GM12878 (cell line): ENCODE results near the gene FAM50A.

Experiments
- CTCF ChIP-seq, 3 experiments: IDR thresholded peaks in 2 of 3; conservative IDR thresholded peaks in 1 of 3; 2 replicates each; pipeline ENCODE4 v1.5.1; 2011; ENCODE audit warnings: low read depth in 3 of 3, low read length in 3 of 3, mild to moderate bottlenecking in 3 of 3, control low read depth in 2 of 3, moderate library complexity in 2 of 3, inconsistent platforms in 1 of 3, mixed read lengths in 1 of 3; ENCODE audit not compliant: control insufficient read depth in 2 of 3, insufficient read depth in 1 of 3; ENCODE audit errors: extremely low read depth in 1 of 3
- EED ChIP-seq: sonication (generic); IDR thresholded peaks from 2 replicates; pipeline ENCODE4 v1.6.1; 2016; ENCODE audit warnings: antibody characterized with exemption, low read depth
- EZH2 ChIP-seq: IDR thresholded peaks from 2 replicates; pipeline ENCODE4 v1.6.1; 2012; ENCODE audit warnings: low read depth, mild to moderate bottlenecking, control low read depth, inconsistent platforms, low read length, borderline replicate concordance; ENCODE audit not compliant: control insufficient read depth
- PAX5 ChIP-seq: IDR thresholded peaks from 2 replicates; pipeline ENCODE4 v1.6.1; 2011; ENCODE audit warnings: low read depth, low read length, borderline replicate concordance
- SIX5 ChIP-seq: IDR thresholded peaks from 2 replicates; pipeline ENCODE4 v1.6.1; 2011; ENCODE audit warnings: mild to moderate bottlenecking, low read depth, low read length, moderate library complexity; ENCODE audit not compliant: severe bottlenecking
- SRF ChIP-seq, 2 experiments: IDR thresholded peaks; 2 replicates each; pipeline ENCODE4 v1.6.1; 2011; ENCODE audit warnings: low read depth in 2 of 2, low read length in 2 of 2, mild to moderate bottlenecking in 1 of 2, moderate library complexity in 1 of 2
- USF2 ChIP-seq: IDR thresholded peaks from 2 replicates; pipeline ENCODE4 v1.6.1; 2011; ENCODE audit warnings: low read depth, low read length, improper control_type of control experiment, borderline replicate concordance
- YBX1 ChIP-seq: fragments of 450-650 bp; IDR thresholded peaks from 2 replicates; pipeline ENCODE4 v1.6.1; 2016; ENCODE audit warnings: antibody characterized with exemption

GRCh38 chrX:154434394-154435168 is 9.4 kb upstream of the FAM50A start:
- no peak for TF ChIP-seq SRF (IDR thresholded peaks at IDR 0.05; ENCODE audit: low read depth in 2 of 2, low read length in 2 of 2)
- TF ChIP-seq SIX5, result no peak
- TF ChIP-seq EED, result no peak
- no peak for TF ChIP-seq YBX1
- no peak for TF ChIP-seq EZH2
- no peak for TF ChIP-seq USF2
- TF ChIP-seq PAX5, result no peak
- TF ChIP-seq CTCF (IDR thresholded peaks at IDR 0.05 in 2 of 3, conservative IDR thresholded peaks at IDR 0.05 in 1 of 3; ENCODE audit: control insufficient read depth in 2 of 3, extremely low read depth in 1 of 3, insufficient read depth in 1 of 3, low read depth in 3 of 3, low read length in 3 of 3), result no peak
